DOHH2 (cell line): Measurements from ENCODE around the gene CEP95.
A peak's percentile ranks its signal among the peaks of the same experiment; 100 is the strongest.

Experiments
- H3F3A ChIP-seq: fragments of 200-600 bp; sonication (generic), shearing (Covaris generic); 2 replicates; pipeline ENCODE4 v1.6.0; 2016; ENCODE audit warnings: antibody characterized with exemption, mild to moderate bottlenecking; ENCODE audit not compliant: control insufficient read depth, insufficient read depth
- H3K27ac ChIP-seq: fragments of 200-600 bp; sonication (generic); 2 replicates; pipeline ENCODE4 v1.5.1; 2014; ENCODE audit warnings: low read depth, mild to moderate bottlenecking, low read length, moderate library complexity
- H3K27me3 ChIP-seq: fragments of 200-600 bp; sonication (generic); 2 replicates; pipeline ENCODE4 v1.6.1; 2014; ENCODE audit warnings: mild to moderate bottlenecking, low read length, mixed read lengths; ENCODE audit not compliant: control insufficient read depth
- H3K36me3 ChIP-seq: fragments of 200-600 bp; sonication (generic); 2 replicates; pipeline ENCODE4 v1.6.1; 2014; ENCODE audit warnings: mild to moderate bottlenecking, low read length, moderate library complexity, mixed read lengths; ENCODE audit not compliant: control insufficient read depth
- H3K4me1 ChIP-seq: fragments of 200-600 bp; sonication (generic); 2 replicates; pipeline ENCODE4 v1.6.1; 2014; ENCODE audit warnings: mild to moderate bottlenecking, low read length, mixed read lengths; ENCODE audit not compliant: control insufficient read depth
- H3K4me2 ChIP-seq: fragments of 200-600 bp; sonication (generic); 2 replicates; pipeline ENCODE4 v1.6.0; 2014; ENCODE audit warnings: mild to moderate bottlenecking, low read length, moderate library complexity
- H3K4me3 ChIP-seq: fragments of 200-600 bp; sonication (generic); 2 replicates; pipeline ENCODE4 v1.5.1; 2014; ENCODE audit warnings: mild to moderate bottlenecking, low read length, mixed read lengths
- H3K79me2 ChIP-seq: fragments of 200-600 bp; sonication (generic); 2 replicates; pipeline ENCODE4 v1.6.1; 2014; ENCODE audit warnings: mild to moderate bottlenecking, low read length, mixed read lengths; ENCODE audit not compliant: control insufficient read depth
- H3K9me2 ChIP-seq: fragments of 200-600 bp; sonication (generic); replicated peaks from 2 replicates; pipeline ENCODE4 v1.6.1; 2014; ENCODE audit warnings: mild to moderate bottlenecking, low read length, mixed read lengths; ENCODE audit not compliant: control insufficient read depth
- H3K9me3 ChIP-seq: fragments of 200-600 bp; sonication (generic); 2 replicates; pipeline ENCODE4 v1.6.1; 2014; ENCODE audit warnings: antibody characterized with exemption, low read length, mixed read lengths; ENCODE audit not compliant: control insufficient read depth, insufficient read depth
- H4K20me1 ChIP-seq: fragments of 200-600 bp; sonication (generic); 2 replicates; pipeline ENCODE4 v1.6.0; 2014; ENCODE audit warnings: low read depth, mild to moderate bottlenecking, antibody characterized with exemption, low read length, moderate library complexity; ENCODE audit not compliant: control insufficient read depth, insufficient read depth
- EZH2phosphoT487 ChIP-seq: fragments of 200-600 bp; sonication (generic); IDR thresholded peaks from 2 replicates; pipeline ENCODE4 v1.6.1; 2017; ENCODE audit warnings: borderline replicate concordance, mild to moderate bottlenecking, antibody characterized with exemption, low read length, moderate library complexity, mixed read lengths
- TF ChIP-seq, protein P1 (sequence below): fragments of 200-600 bp; sonication (generic); IDR thresholded peaks from one replicate; pipeline ENCODE4 v1.5.1; 2014; ENCODE audit warnings: antibody characterized with exemption, mild to moderate bottlenecking, low read depth, low read length; ENCODE audit not compliant: poor library complexity, severe bottlenecking

The CEP95 gene

GRCh38 chr17:64496786-64497564, 9.8 kb upstream of the CEP95 start, which contains the start of gene POLG2:
TSS of gene POLG2 (minus strand) at chr17:64497054. CDS start at chr17:64496968, 86 bp downstream.
- H3K27ac ChIP-seq: peak within 1 kb of the TSS; percentile 80
- peaks cover 62% of the 10 kb centered on the region for H3F3A ChIP-seq

DNA sequence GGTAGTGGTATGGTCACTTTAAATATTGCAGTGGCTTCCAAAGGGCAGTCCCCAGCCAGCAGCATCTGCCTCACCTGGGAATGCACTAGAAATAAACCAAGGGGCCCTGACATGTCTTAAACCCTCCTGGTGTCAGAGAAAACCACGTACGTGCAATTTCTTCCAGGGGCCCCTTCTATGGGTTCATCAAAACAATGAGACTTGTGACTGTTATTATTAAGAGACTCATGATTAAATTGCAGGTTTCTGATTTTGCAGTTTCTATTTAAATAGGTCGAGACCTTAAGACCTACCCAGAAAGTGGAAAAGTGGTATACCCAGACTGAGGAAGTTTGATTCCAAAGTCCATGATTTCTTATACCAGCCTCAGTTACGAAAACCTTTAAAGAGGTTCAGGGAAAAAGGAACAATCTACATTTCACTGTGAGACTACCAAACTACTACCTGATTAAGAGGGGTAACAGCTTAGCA, 9.2 kb upstream of the CEP95 start:
- peaks cover 68% of the 10 kb centered on the region for H3F3A ChIP-seq
- peak overlapping the region; percentile 64 for H3K4me2 ChIP-seq
- H3K4me1 ChIP-seq: peaks cover 71% of the 10 kb centered on the region
- H3K4me3 ChIP-seq: peak overlapping the region; percentile 84
- TF ChIP-seq EZH2phosphoT487: no peak
- TF ChIP-seq, protein P1, sequence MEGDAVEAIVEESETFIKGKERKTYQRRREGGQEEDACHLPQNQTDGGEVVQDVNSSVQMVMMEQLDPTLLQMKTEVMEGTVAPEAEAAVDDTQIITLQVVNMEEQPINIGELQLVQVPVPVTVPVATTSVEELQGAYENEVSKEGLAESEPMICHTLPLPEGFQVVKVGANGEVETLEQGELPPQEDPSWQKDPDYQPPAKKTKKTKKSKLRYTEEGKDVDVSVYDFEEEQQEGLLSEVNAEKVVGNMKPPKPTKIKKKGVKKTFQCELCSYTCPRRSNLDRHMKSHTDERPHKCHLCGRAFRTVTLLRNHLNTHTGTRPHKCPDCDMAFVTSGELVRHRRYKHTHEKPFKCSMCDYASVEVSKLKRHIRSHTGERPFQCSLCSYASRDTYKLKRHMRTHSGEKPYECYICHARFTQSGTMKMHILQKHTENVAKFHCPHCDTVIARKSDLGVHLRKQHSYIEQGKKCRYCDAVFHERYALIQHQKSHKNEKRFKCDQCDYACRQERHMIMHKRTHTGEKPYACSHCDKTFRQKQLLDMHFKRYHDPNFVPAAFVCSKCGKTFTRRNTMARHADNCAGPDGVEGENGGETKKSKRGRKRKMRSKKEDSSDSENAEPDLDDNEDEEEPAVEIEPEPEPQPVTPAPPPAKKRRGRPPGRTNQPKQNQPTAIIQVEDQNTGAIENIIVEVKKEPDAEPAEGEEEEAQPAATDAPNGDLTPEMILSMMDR: peak; percentile 31
- H4K20me1 ChIP-seq: peaks cover 19% of the 10 kb centered on the region; the same call in 1 of the 2 replicates
- no peaks in the 10 kb centered on the region for H3K27me3 ChIP-seq
- H3K36me3 ChIP-seq: peaks cover 74% of the 10 kb centered on the region
- H3K9me3 ChIP-seq: no peaks in the 10 kb centered on the region
- H3K9me2 ChIP-seq: no peaks in the 10 kb centered on the region
- H3K27ac ChIP-seq: peak overlapping the region; percentile 80
- H3K79me2 ChIP-seq: peaks cover 71% of the 10 kb centered on the region

More at GRCh38 chr17:64496786-64497564, 9.8 kb upstream of the CEP95 start, which contains the start of gene POLG2:
- H3K27me3 ChIP-seq: no peaks in the 10 kb centered on the region
- H3K79me2 ChIP-seq: peaks cover 69% of the 10 kb centered on the region
- peaks cover 72% of the 10 kb centered on the region for H3K36me3 ChIP-seq
- peak within 1 kb of the TSS; percentile 84 for H3K4me3 ChIP-seq
- no peaks in the 10 kb centered on the region for H3K9me3 ChIP-seq
- peak within 1 kb of the TSS; percentile 64 for H3K4me2 ChIP-seq
- H3K9me2 ChIP-seq: no peaks in the 10 kb centered on the region
- H4K20me1 ChIP-seq: peaks cover 13% of the 10 kb centered on the region; the same call in 1 of the 2 replicates
- H3K4me1 ChIP-seq: peaks cover 65% of the 10 kb centered on the region
- TF ChIP-seq EZH2phosphoT487: no peak
- TF ChIP-seq, protein P1: peak; percentile 83

GRCh38 chr17:64498308-64499203, 8.2 kb upstream of the CEP95 start:
- Histone ChIP-seq H3K27me3 (no peaks in the 10 kb centered on the region), H3K4me1 (peaks cover 76% of the 10 kb centered on the region), H3K27ac (peak overlapping the region; percentile 80), H4K20me1 (peaks cover 28% of the 10 kb centered on the region), H3K4me2 (peak overlapping the region; percentile 64), H3K4me3 (peak overlapping the region; percentile 84), H3K79me2 (peaks cover 71% of the 10 kb centered on the region), H3F3A (peaks cover 73% of the 10 kb centered on the region), H3K36me3 (peaks cover 77% of the 10 kb centered on the region), H3K9me2 (no peaks in the 10 kb centered on the region), H3K9me3 (no peaks in the 10 kb centered on the region)
- TF ChIP-seq, protein P1: no peak
- no peak for TF ChIP-seq EZH2phosphoT487
